ENCODE measurements around the gene COA1.
"Not testable (repeated sequence)": the region's sequence is repeated elsewhere in the genome, so short reads cannot be mapped to it uniquely, and the experiment has no call there.

COA1 gene

GRCh38 chr7:43729214-43729923, at the start of gene COA1:
TSS of gene COA1 (minus strand) at chr7:43729523. CDS start at chr7:43648614, 80,909 bp downstream.
- H3K27ac Mint-ChIP-seq, result peak within 1 kb of the TSS; percentile 78
- H3K9me3 Mint-ChIP-seq, result no peaks in the 10 kb centered on the region
- peaks cover 39% of the 10 kb centered on the region for H3K4me1 Mint-ChIP-seq
- H3K4me3 Mint-ChIP-seq, result peak within 1 kb of the TSS; percentile 92
- H3K36me3 Mint-ChIP-seq (ENCODE audit: low read depth), result peaks cover 16% of the 10 kb centered on the region
- ATAC-seq (peak; percentile 98), DNase-seq (peak; percentile 83)
- no peaks in the 10 kb centered on the region for H3K27me3 Mint-ChIP-seq

GRCh38 chr7:43778293-43779044, 49.1 kb upstream of the COA1 start:
- H3K27me3 Mint-ChIP-seq, H3K4me3 Mint-ChIP-seq, H3K27ac Mint-ChIP-seq, ATAC-seq, H3K4me1 Mint-ChIP-seq, H3K9me3 Mint-ChIP-seq, DNase-seq: not testable (repeated sequence)
- H3K36me3 Mint-ChIP-seq (ENCODE audit: low read depth), result peaks cover 16% of the 10 kb centered on the region

- not testable (repeated sequence) for H3K4me1 Mint-ChIP-seq, H3K4me3 Mint-ChIP-seq, H3K27ac Mint-ChIP-seq, ATAC-seq, H3K27me3 Mint-ChIP-seq, H3K9me3 Mint-ChIP-seq, DNase-seq
- peaks cover 26% of the 10 kb centered on the region for H3K36me3 Mint-ChIP-seq (ENCODE audit: low read depth)
These were observed 45.9 kb upstream of the COA1 start for GRCh38 chr7:43775255-43775654.

- not testable (repeated sequence) for H3K9me3 Mint-ChIP-seq, H3K27ac Mint-ChIP-seq, H3K4me3 Mint-ChIP-seq, H3K27me3 Mint-ChIP-seq, ATAC-seq, H3K4me1 Mint-ChIP-seq, DNase-seq
- H3K36me3 Mint-ChIP-seq (ENCODE audit: low read depth), result peaks cover 20% of the 10 kb centered on the region
These were observed 43.9 kb upstream of the COA1 start for GRCh38 chr7:43773268-43773667.

GRCh38 chr7:43771573-43771972, 42.2 kb upstream of the COA1 start:
- H3K27ac Mint-ChIP-seq, result no peak overlapping the region

GRCh38 chr7:43771128-43771527, 41.8 kb upstream of the COA1 start:
- peaks cover 14% of the 10 kb centered on the region for H3K36me3 Mint-ChIP-seq (ENCODE audit: low read depth)
- H3K9me3 Mint-ChIP-seq, result no peaks in the 10 kb centered on the region
- H3K27me3 Mint-ChIP-seq, result no peaks in the 10 kb centered on the region
- no peak overlapping the region for H3K4me3 Mint-ChIP-seq
- no peak overlapping the region for H3K27ac Mint-ChIP-seq
- no peak for DNase-seq
- ATAC-seq, result no peak
- H3K4me1 Mint-ChIP-seq, result peaks cover 4% of the 10 kb centered on the region

More at GRCh38 chr7:43771573-43771972, 42.2 kb upstream of the COA1 start:
- H3K27me3 Mint-ChIP-seq, result no peaks in the 10 kb centered on the region
- DNase-seq (no peak), ATAC-seq (no peak)
- no peak overlapping the region for H3K4me3 Mint-ChIP-seq
- H3K4me1 Mint-ChIP-seq, result peaks cover 4% of the 10 kb centered on the region
- no peaks in the 10 kb centered on the region for H3K9me3 Mint-ChIP-seq
- peaks cover 17% of the 10 kb centered on the region for H3K36me3 Mint-ChIP-seq (ENCODE audit: low read depth)

GRCh38 chr7:43769791-43770465, 40.6 kb upstream of the COA1 start:
- Mint-ChIP-seq H3K27me3 (no peaks in the 10 kb centered on the region), H3K4me1 (peaks cover 5% of the 10 kb centered on the region), H3K9me3 (no peaks in the 10 kb centered on the region), H3K27ac (no peak overlapping the region), H3K4me3 (no peak overlapping the region), H3K36me3 (ENCODE audit: low read depth) (peaks cover 14% of the 10 kb centered on the region)
- no peak for DNase-seq
- ATAC-seq, result no peak

- Mint-ChIP-seq H3K4me3 (no peak overlapping the region), H3K27ac (no peak overlapping the region), H3K4me1 (peaks cover 11% of the 10 kb centered on the region), H3K9me3 (no peaks in the 10 kb centered on the region), H3K27me3 (no peaks in the 10 kb centered on the region), H3K36me3 (ENCODE audit: low read depth) (peaks cover 14% of the 10 kb centered on the region)
- ATAC-seq, result no peak
- DNase-seq, result no peak
These were observed 40.0 kb upstream of the COA1 start for GRCh38 chr7:43769281-43769680.

- H3K4me1 Mint-ChIP-seq, result peaks cover 15% of the 10 kb centered on the region
- no peaks in the 10 kb centered on the region for H3K9me3 Mint-ChIP-seq
- no peaks in the 10 kb centered on the region for H3K27me3 Mint-ChIP-seq
- peaks cover 14% of the 10 kb centered on the region for H3K36me3 Mint-ChIP-seq (ENCODE audit: low read depth)
- DNase-seq (no peak), ATAC-seq (peak; percentile 78)
- no peak overlapping the region for H3K4me3 Mint-ChIP-seq
- H3K27ac Mint-ChIP-seq, result no peak overlapping the region
These were observed 39.6 kb upstream of the COA1 start for GRCh38 chr7:43768887-43769272.

- no peaks in the 10 kb centered on the region for H3K9me3 Mint-ChIP-seq
- H3K36me3 Mint-ChIP-seq (ENCODE audit: low read depth), result peaks cover 10% of the 10 kb centered on the region
- no peak overlapping the region for H3K4me3 Mint-ChIP-seq
- H3K27ac Mint-ChIP-seq, result no peak overlapping the region
- DNase-seq, result no peak
- no peak for ATAC-seq
- H3K4me1 Mint-ChIP-seq, result peaks cover 20% of the 10 kb centered on the region
- no peaks in the 10 kb centered on the region for H3K27me3 Mint-ChIP-seq
These were observed 39.0 kb upstream of the COA1 start for GRCh38 chr7:43768201-43768886.

GRCh38 chr7:43767311-43767710, 38.0 kb upstream of the COA1 start:
- H3K4me3 Mint-ChIP-seq, result no peak overlapping the region
- DNase-seq, result no peak
- no peak for ATAC-seq
- H3K27ac Mint-ChIP-seq, result no peak overlapping the region
- H3K36me3 Mint-ChIP-seq (ENCODE audit: low read depth), result peaks cover under 1% of the 10 kb centered on the region
- peaks cover 27% of the 10 kb centered on the region for H3K4me1 Mint-ChIP-seq
- H3K27me3 Mint-ChIP-seq, result no peaks in the 10 kb centered on the region
- no peaks in the 10 kb centered on the region for H3K9me3 Mint-ChIP-seq

GRCh38 chr7:43766564-43766963, 37.2 kb upstream of the COA1 start:
- Mint-ChIP-seq H3K9me3 (no peaks in the 10 kb centered on the region), H3K36me3 (ENCODE audit: low read depth) (no peaks in the 10 kb centered on the region), H3K27me3 (no peaks in the 10 kb centered on the region), H3K4me3 (no peak overlapping the region), H3K4me1 (peaks cover 33% of the 10 kb centered on the region), H3K27ac (no peak overlapping the region)
- DNase-seq (no peak), ATAC-seq (no peak)

- ATAC-seq (no peak), DNase-seq (no peak)
- peaks cover 40% of the 10 kb centered on the region for H3K4me1 Mint-ChIP-seq
- no peak overlapping the region for H3K27ac Mint-ChIP-seq
- peaks cover 3% of the 10 kb centered on the region for H3K36me3 Mint-ChIP-seq (ENCODE audit: low read depth)
- H3K9me3 Mint-ChIP-seq, result no peaks in the 10 kb centered on the region
- H3K4me3 Mint-ChIP-seq, result no peak overlapping the region
- H3K27me3 Mint-ChIP-seq, result no peaks in the 10 kb centered on the region
These were observed 35.6 kb upstream of the COA1 start for GRCh38 chr7:43764807-43765491.

Data from activated naive CD8-positive, alpha-beta T cell treated with anti-CD3 and anti-CD28 coated beads, Interleukin-2, amount 50 U/mL, for 24 hours (primary cell).